GM19324 (cell line): ENCODE measurements around the gene GUCY1B1.

ENCODE experiments used
- ATAC-seq: cut with Tn5 transposase; IDR thresholded peaks from one replicate; pipeline ENCODE4 v1.9.1; 2021; ENCODE audit warnings: mild to moderate bottlenecking, moderate library complexity; ENCODE audit not compliant: unreplicated experiment, low FRiP score

GUCY1B1 gene

DNA sequence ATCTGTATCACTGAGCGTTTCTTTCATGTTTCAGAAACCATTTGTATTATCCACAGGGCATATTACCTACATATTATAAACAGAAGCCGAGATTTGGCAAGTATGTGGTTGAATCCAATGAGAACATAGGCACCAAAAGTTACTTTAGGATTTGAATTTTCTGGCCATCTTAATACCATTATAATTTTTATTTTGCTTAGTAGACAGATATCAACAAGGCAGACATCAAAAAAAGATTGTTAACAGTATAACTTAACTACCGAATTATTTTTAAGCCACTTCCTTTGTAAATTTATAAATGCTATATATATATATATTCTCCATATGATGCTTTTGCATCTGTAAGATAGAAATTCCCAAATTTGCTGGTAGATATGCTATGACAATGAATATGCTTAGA lies 2.2 kb downstream of the GUCY1B1 start:
- no peak for ATAC-seq

DNA sequence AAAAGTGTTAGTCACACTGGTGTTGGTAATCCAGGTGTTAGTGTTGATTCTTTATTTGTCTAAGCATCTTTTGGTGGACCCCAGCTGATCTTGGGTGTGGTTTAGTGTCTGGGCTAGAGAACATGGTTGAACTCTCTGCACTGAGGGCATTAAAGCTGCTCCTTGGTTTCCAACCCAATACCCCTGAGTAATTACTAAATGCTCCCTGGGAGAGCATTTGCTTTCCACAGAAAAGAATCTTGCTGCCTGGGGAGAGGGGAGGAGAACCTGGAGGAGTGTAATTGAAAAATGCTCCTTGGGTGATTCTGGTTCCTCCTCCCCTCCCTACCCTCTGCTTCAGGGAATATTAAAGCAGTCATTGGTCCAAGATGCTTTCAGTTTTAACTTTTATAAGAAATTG lies 3.1 kb downstream of the GUCY1B1 start:
- no peak for ATAC-seq

DNA sequence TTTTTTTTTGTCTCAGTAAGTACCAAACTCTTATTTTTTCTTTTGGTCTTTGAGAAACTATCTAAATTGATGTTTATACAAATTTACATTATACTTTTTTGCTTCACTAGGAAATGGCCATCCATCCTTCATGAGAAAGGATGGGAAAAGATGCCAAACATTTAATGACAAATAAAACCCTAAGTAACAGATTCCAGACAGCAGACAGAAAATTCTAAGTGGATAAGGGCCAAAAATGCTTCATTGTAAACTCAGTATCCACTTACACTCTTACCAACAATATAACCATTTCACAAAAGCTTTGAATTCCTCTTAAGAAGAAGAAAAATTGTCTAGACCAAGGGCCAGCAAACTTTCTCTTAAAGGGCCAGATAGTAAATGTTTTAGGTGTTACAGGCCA lies 3.5 kb downstream of the GUCY1B1 start:
- ATAC-seq = no peak

DNA sequence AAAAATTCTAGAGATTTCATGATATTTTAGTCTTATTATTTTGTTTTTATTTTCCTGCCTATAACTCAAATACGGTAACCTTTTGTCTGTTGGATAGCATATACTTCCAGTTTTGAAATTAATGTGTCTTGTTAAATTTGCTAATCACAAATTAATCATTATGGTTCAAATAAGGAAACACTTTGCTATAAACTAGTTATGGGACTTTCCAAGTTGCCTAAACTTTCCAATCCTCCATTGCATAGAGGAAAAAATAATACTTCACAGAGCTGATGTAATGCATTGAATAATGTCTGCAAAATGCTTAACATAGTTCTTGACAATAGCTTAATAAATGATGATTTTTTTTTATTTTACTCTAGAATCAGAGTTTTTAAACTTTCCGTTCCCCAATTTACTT lies 4.7 kb downstream of the GUCY1B1 start:
- ATAC-seq = no peak

DNA sequence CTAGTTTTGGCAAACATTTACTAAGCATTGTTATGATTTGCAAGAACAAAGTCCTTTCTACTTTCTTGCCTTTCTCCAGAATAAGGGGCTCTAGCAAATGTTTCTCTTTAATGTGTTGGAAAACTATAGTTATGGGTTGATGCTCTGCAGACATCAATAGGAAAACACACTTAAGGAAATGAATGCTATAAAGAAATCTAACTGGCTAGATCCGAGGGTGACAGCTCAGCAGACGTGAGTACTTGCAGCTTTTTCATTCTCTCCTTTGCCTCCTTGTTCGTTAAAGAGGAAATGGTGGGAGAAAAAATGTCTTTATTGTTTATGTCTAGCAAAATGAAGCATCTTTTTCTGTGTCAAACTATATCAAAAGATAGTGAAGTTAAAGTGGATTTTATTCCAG lies 6.3 kb downstream of the GUCY1B1 start:
- no peak for ATAC-seq

DNA sequence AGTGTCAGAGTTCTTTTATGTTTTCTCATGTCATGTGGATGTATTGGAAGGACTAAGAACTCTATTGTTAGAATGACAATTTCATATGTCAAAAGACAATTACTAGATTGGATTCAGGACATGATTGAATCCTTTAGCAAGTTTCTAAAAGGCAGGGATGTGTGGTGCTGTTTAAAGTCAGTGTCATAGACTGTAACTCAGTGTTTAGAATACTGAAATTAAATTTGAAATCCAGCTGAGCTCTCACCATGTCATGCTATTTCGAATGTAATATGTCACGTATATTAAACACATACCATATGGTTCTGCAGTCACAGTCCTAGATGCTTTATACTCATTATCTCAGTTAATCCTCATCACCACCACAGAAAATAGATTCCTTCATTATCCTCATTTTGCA lies 7.8 kb downstream of the GUCY1B1 start:
- no peak for ATAC-seq

DNA sequence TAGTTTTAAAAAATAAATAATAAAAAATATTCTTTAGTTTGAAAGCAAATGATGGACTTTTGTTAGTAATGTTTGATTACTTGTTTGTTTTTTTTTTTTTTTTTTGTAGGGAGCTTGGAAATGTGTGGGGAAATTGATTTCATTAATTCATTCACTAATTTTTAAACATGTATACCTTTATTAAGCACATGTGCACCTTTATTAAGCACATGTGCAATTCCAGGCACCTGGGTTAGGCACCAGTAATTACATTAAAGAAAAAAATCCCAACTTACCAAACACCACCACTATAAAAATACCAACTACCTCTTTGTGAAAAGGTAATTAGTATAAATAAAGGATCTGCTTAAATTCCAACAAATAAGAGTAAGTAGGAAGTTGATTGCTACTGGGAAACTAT lies 9.5 kb downstream of the GUCY1B1 start:
- no peak for ATAC-seq

DNA sequence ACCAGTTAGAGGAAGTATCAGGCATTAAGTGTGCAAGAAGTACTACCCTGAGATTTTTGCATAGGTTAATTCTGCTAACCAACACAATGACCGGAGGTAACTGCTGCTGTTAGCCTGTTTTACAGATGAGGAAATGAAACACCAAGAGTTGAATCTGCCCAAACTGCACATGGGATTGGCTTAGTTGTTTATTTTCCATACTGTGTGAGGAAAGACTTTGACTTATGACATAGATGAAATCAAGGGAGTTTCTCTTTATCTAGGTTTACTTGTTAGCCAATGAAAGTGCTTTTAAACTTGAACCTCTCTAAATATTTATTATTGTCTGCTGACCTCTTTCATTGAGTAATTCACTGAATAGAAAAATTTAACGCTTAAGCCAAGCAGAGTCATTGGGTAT lies 10.3 kb downstream of the GUCY1B1 start:
- peak; percentile 86 for ATAC-seq

DNA sequence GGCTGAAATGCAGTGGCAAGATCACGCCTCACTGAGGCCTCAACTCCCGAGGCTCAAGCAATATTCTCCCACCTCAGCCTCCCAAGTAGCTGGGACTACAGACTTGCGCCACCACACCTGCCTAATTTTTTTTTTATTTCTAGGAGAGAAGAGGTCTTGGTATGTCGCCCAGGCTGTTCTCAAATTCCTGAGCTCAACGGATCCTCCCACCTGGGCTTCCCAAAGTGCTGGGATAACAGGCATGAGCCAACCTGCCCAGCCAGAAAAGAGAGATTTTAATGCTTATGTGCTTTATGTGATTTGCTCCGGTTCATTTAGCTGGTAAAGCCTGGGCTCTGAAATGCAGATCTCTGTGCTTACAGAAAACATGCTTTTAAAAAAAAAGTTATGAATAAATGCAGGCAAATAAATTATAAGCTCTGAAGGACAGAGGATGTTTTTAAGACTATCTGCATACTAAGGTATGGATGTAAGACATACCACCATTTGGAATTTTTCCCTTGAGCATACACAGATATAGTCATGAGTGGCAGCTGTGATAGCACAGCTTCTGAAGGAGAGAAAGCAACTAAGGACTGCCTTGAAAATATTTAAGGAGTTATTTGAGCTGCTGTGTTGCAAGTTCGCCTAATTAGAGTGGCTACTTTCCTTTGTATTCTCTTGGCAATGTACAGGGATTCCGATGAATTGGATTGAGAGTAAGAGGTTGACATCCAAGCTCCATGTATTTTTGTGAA lies 13.8 kb downstream of the GUCY1B1 start:
- no peak for ATAC-seq

DNA sequence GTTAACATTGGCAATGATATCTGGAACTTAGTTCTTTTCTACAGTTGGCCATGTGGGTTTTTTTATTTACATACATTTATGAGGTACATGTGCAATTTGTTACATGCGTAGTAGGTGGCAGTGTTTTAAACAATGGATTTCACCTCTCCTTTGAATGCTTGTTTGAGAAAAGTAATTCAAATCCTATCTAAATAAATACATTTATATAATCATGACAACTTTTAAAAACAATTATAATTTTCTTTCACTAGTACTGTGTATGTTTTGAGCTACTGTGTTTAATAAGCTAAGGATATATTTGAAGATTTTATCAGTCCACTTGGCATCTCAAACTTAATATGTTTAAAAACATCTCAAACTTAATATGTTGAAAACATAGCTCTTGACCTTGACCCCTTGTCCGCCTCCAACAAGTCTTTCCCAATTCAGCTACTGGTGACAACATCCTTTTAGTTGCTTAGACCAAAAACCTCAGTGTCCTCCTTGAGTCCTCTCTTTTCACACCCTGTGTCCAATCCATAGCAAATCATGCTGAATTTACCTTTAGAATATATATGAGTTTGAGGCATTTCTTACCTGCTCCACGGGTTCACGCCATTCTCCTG lies 14.5 kb downstream of the GUCY1B1 start:
- no peak for ATAC-seq

DNA sequence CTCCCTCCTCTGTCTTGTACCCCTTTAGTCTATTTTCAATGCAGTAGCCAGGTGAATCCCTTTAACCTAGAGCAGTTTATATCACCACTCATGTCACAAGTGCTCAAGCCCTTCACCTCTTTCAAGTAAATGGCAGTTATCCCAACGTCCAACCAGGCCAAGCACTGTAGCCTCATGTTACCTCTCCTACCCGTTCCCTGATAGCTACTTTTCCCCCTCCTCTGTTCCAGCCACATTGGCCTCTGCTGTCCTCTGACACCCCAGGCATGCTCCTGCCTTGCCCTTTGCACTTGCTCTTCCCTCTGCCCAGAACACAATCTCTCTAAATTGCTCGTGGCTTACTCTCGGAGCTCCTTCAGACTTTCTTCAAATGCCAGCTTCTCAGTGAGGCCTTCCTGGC lies 15.2 kb downstream of the GUCY1B1 start:
- ATAC-seq = no peak

DNA sequence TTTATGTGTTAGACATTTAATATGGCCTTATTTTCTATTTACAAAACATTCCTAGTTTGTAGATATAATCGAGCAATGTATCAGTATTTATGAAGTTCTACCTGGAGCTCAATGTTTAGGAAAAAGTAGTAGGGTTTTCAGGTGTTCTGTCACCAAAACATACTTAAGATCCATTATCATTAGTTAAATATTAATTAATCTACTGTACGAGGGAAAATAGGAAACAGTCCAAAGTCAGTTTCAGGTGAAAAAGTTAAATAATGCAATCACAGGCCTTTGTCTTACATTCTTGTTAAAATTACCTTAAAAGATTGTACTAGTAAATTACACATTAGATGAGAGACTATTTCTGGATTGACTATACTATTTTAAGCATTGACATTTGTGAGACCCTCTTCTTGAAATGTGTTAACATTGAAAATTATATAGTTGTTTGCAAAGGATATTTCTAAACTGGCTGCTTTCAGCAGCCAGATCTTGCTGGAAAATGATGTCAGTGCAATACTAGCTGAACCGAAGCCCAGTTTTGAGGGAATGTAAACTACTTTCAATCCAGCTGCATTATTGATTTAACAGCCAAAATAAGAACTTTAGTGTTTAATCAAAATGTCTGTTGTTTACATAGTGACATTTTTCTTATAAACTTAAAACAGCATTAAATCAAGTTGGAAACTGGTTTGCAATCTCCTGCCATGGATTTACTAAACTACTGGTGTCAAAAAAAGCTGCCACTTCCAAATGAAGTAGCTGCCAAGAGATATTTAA lies 19.3 kb downstream of the GUCY1B1 start:
- ATAC-seq = no peak

DNA sequence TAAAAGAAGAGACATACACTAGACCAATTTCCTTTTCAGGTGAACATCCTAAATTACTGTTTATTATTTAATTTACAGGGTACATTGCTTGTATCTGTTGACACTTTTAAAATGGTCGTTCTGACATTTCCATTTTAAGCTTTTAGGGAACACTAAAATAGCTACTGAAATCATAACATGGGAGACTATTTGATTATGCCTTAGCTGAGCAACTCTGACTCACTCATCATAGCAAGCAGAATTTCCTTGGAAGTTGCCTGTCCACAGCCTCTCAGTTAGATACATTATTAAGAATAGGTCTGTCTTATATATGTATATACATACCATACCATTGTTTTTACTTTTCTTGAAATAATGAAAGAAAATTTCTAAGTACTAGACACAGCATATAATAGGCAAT lies 22.0 kb downstream of the GUCY1B1 start:
- ATAC-seq = no peak

DNA sequence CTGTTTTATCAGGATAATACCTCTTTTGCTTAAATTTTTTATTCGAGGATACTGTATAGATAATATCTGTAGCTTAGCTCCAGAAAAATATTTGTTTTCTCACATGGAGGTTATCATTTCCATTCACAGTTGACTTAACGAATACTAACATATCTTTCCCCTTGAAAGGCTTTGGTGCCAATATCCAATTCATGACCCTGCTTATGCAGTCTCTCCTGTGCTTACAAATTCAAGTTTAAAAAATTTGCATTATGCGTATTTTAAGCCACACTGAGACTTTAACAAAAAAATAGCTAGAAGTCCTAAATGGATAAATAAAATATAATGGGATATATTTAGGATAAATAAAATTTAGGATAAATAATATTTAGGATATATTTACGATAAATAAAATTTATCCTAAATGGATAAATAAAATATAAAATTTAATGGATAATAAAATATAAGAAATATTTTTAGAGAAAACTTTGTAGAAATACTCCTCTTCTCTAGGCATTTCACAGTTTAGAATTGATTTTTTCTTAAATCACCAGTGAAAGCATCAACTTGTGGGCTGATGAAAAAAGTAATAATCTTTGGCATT lies 22.5 kb downstream of the GUCY1B1 start:
- ATAC-seq = no peak

DNA sequence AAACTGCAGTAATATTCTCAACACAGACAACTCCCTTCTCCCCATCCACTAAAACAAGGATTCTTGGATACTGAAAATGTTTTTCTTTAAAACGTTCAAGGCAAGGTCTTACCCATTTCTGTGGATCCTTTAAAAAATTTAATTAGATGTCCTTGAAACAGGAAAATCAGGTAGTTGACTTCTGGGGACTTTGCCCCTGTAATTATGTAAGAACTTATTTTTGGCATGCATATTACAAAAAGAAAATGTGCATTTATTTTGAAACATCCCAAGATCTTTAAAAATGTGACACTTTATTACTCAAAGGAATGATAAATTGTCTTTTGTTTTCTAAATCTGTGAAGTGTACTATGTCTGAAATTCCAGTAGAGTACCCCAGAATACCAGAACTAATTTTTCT lies 25.8 kb downstream of the GUCY1B1 start:
- no peak for ATAC-seq

DNA sequence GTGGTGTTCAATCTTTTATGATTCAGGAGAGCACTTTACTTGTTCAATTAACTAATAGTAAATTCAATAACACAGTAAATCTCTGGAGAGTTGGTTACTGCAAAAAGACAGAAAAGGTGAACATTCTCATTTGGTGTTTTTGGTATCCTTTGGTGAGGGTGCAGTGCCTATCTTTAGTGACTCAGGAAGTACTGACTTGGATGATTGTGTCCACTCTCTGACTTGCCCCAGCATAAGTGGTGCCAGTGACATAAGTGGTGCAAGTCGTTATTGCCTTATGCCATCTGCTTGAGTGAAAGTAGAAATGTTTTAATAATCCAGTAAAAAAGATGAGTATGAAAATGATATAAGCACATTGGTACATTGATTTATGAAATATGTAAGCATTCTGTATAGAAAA lies 27.0 kb downstream of the GUCY1B1 start:
- ATAC-seq = no peak

DNA sequence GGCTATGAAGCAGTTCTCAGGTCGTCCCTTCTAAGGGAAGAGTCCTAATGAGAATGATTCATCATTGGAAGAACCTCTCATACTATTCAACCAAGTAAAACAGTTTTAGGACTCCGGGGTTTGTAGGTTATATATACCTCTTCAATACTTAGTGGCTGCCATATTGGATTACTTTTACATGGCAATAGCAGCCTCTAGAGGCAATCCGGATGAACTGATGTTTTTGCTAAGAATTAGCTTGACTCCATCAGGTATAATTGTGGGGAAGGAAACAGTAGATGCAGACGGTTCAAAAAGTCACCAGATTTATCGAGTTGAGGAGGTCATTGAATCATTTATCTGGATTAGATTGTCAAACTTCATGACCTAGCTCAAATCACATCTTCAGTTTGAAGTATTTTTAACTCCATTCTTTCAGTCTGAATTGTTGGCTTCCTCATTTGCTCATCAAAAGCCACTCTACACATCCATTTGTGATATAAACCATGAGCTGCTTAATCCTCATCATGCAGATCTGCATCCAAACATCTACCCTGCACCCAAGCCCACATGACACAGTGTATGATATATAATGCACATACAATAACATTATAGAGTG lies 28.4 kb downstream of the GUCY1B1 start:
- peak; percentile 83 for ATAC-seq

DNA sequence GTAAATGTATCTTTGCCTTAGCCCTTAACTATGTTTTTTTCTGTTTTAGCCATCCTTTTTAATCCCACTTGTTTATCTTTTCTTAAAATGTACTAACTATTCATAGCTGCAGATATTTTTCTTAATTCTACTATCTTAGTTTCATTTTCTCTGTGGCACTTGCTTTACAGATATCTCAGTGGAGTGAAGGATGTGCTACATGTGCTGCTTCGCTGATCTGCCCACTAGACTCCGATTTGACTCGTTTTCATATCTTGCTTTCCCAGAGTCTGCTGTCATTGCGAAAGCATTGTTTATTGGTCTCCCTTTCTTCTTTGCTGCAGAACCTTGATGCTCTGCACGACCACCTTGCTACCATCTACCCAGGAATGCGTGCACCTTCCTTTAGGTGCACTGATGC lies 30.6 kb downstream of the GUCY1B1 start:
- peak; percentile 63 for ATAC-seq

DNA sequence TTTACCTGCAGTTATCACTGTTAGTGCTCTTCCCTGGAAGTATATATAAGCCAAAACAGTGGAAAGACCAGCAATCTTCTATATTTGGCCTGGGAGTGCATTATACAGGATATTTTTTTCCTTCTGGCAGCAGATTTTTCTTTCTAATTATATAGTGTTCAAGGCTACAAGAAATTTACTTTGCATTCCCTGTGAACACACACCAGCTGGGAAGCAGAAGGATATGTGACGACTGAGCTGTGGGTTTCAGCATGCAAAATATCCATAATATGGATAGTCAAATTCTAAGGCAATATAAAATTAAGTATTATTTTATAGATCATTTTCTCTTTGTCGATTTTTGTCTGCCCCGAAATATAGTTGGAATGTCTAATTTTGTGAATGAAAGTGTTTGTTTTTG lies 31.2 kb downstream of the GUCY1B1 start:
- no peak for ATAC-seq

DNA sequence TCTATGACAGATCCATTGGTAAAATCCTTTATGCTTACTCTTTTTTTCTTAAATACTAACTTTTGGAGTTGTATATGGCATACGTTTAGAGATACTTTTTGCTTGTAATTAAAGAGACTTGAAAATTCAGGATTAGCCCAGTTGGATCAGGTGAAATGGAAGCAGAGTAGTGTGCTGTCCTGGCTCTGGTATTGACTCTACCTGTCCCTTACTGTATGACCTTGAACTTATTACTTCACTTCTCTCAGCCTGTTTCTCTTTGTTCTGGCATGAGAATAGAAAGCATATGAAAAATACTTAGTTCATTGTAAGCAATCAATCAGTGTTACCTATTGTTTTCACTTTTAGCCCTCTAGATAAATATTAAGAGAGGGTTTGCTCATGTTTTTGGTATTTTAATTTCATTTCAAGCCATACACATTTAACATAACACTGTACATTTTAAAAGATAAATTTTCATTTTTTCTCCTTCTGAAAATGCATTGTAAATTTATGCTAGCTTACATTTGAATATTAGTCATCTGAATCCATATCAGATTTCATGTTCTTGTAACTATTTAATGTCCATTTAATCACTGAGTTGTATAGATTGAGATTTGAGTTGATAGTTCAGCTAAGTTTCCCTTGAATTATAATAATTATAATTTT lies 35.9 kb downstream of the GUCY1B1 start:
- no peak for ATAC-seq

DNA sequence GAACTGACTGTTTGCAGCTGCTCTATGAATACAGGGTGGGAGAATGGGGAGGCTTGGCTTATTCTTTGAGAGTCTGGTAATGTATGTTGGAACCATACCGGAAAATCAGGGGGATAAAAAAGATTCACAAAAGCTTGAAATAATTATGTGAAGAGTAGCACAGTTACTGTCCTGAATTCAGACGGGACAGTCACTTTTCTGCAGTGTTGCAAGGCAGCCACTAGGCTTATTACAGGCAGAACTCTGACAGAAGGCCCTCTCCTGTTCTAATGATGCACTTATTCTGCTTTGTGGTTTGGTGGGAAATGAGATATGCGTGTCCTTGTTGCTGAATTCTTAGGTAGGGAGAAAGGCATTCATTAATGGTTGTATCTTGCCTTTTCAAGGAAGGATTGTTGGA lies 37.2 kb downstream of the GUCY1B1 start:
- ATAC-seq = peak; percentile 71
